IPS-NIHi11 (cell line): Measurements from ENCODE around the gene SCN9A.
"Not testable (repeated sequence)": the region's sequence is repeated elsewhere in the genome, so short reads cannot be mapped to it uniquely, and the experiment has no call there.

ENCODE experiments used
- DNase-seq: peaks from one replicate; pipeline ENCODE4 v3.0.0; 2012; ENCODE audit warnings: mixed read lengths, low spot score

The SCN9A gene

GRCh38 chr2:166334805-166335204 is 40.9 kb downstream of the SCN9A start:
- no peak for DNase-seq

GRCh38 chr2:166333801-166334200 is 41.9 kb downstream of the SCN9A start:
- no peak for DNase-seq

- DNase-seq: no peak
Measured at GRCh38 chr2:166332106-166332505, 43.6 kb downstream of the SCN9A start.

- no peak for DNase-seq
Measured at GRCh38 chr2:166331468-166331867, 44.3 kb downstream of the SCN9A start.

- DNase-seq: no peak
Measured at GRCh38 chr2:166329465-166329864, 46.3 kb downstream of the SCN9A start.

GRCh38 chr2:166328147-166328546 is 47.6 kb downstream of the SCN9A start:
- no peak for DNase-seq

- DNase-seq: no peak
Measured at GRCh38 chr2:166321076-166321475, 54.7 kb downstream of the SCN9A start.

- no peak for DNase-seq
Measured at GRCh38 chr2:166314022-166314759, 61.6 kb downstream of the SCN9A start.

- not testable (repeated sequence) for DNase-seq
Measured at GRCh38 chr2:166312863-166313262, 62.9 kb downstream of the SCN9A start.

- DNase-seq: no peak
Measured at GRCh38 chr2:166307326-166307725, 68.4 kb downstream of the SCN9A start.

- no peak for DNase-seq
Measured at GRCh38 chr2:166304656-166305055, 71.1 kb downstream of the SCN9A start.

GRCh38 chr2:166302036-166302435 is 73.7 kb downstream of the SCN9A start:
- DNase-seq: no peak

- no peak for DNase-seq
Measured at GRCh38 chr2:166297951-166298350, 77.8 kb downstream of the SCN9A start.

- DNase-seq: no peak
Measured at GRCh38 chr2:166293984-166294383, 81.8 kb downstream of the SCN9A start.

- DNase-seq: no peak
Measured at GRCh38 chr2:166285215-166285614, 90.5 kb downstream of the SCN9A start.

GRCh38 chr2:166284359-166284758 is 91.4 kb downstream of the SCN9A start:
- DNase-seq: no peak

GRCh38 chr2:166282154-166282553 is 93.6 kb downstream of the SCN9A start:
- no peak for DNase-seq

- no peak for DNase-seq
Measured at GRCh38 chr2:166278856-166279255, 96.9 kb downstream of the SCN9A start.

GRCh38 chr2:166270376-166270775 is 105.4 kb downstream of the SCN9A start:
- no peak for DNase-seq

- no peak for DNase-seq
Measured at GRCh38 chr2:166269322-166269721, 106.4 kb downstream of the SCN9A start.

GRCh38 chr2:166257859-166258258 is 117.9 kb downstream of the SCN9A start:
- no peak for DNase-seq

- no peak for DNase-seq
Measured at GRCh38 chr2:166256896-166257295, 118.8 kb downstream of the SCN9A start.

- no peak for DNase-seq
Measured at GRCh38 chr2:166249318-166249717, 126.4 kb downstream of the SCN9A start.

- DNase-seq: no peak
Measured at GRCh38 chr2:166246901-166247300, 128.8 kb downstream of the SCN9A start.
